B cell (primary cell): ENCODE measurements around the gene PIPOX. TPM values are rescaled to one million over a fixed set of nuclear protein-coding genes. Genes with fewer than 3 reads are reported as not detected.

Source experiments
- ATAC-seq: fragments of 200-7000 bp; cut with Tn5 transposase; one replicate; pipeline ENCODE4 v1.10.0; 2021; ENCODE audit warnings: low read depth, mild to moderate bottlenecking, moderate number of reproducible peaks, moderate library complexity
- CTCF ChIA-PET: fragments of 350-600 bp; sonication (Branson Sonifier 250); formaldehyde crosslinking; loops from one replicate; lab custom pipeline; 2021; ENCODE audit warnings: antibody characterized with exemption, inconsistent platforms; lab: Charles Lee
- POLR2A ChIA-PET: fragments of 350-600 bp; sonication (Branson Sonifier 250); formaldehyde crosslinking; loops from one replicate; lab custom pipeline; 2021; ENCODE audit warnings: antibody characterized with exemption; lab: Charles Lee
- DNase-seq: peaks from one replicate; pipeline ENCODE4 v3.0.0; 2013
- H2AFZ ChIP-seq: 2 replicates; pipeline ENCODE4 v1.6.1; 2012; ENCODE audit warnings: mild to moderate bottlenecking, low read depth, low read length; ENCODE audit not compliant: insufficient read depth, poor library complexity, severe bottlenecking
- H3K27ac ChIP-seq, 2 donors: 1 replicate in 1 of 2; 2 replicates in 1 of 2; pipeline ENCODE4 v1.5.1; 2012 to 2013; ENCODE audit warnings: low read length in 2 of 2, mild to moderate bottlenecking in 2 of 2, moderate library complexity in 1 of 2
- H3K27me3 ChIP-seq, 4 experiments: fragments of 200-600 bp in 1 of 4; sonication (generic) in 1 of 4; replicated peaks in 1 of 4; 1 replicate in 2 of 4; 2 replicates in 2 of 4; pipeline versions ENCODE4 v1.6.1 to v1.7.0; 2013 to 2016; ENCODE audit warnings: low read length in 3 of 4, mild to moderate bottlenecking in 2 of 4, mixed read lengths in 1 of 4, moderate library complexity in 1 of 4; ENCODE audit not compliant: insufficient read depth in 4 of 4, control insufficient read depth in 3 of 4; ENCODE audit errors: control extremely low read depth in 1 of 4
- H3K36me3 ChIP-seq, 2 experiments: replicated peaks in 1 of 2; 1 replicate in 1 of 2; 2 replicates in 1 of 2; pipeline versions ENCODE4 v1.6.1 to v1.7.1; 2013; ENCODE audit warnings: low read length in 1 of 2; ENCODE audit not compliant: insufficient read depth in 2 of 2, control insufficient read depth in 1 of 2; ENCODE audit errors: control extremely low read depth in 1 of 2, extremely low read depth in 1 of 2
- H3K4me1 ChIP-seq, 2 donors: fragments of 200-600 bp in 1 of 2; sonication (generic) in 1 of 2; 1 replicate in 1 of 2; 2 replicates in 1 of 2; pipeline versions ENCODE4 v1.5.1 to v1.6.1; 2013 to 2017; ENCODE audit warnings: low read length in 2 of 2; ENCODE audit not compliant: control insufficient read depth in 2 of 2, insufficient read depth in 2 of 2
- H3K4me2 ChIP-seq: replicated peaks from 2 replicates; pipeline ENCODE3; 2012; ENCODE audit warnings: mild to moderate bottlenecking, low read depth, low read length; ENCODE audit not compliant: poor library complexity, severe bottlenecking
- H3K4me3 ChIP-seq, 5 experiments: fragments of 200-600 bp in 1 of 5; sonication (generic) in 1 of 5; 1 replicate in 3 of 5; 2 replicates in 2 of 5; pipeline versions ENCODE4 v1.5.1 to v1.7.0; 2011 to 2016; ENCODE audit warnings: low read length in 4 of 5, mild to moderate bottlenecking in 4 of 5, low read depth in 2 of 5, control low read depth in 1 of 5, moderate library complexity in 1 of 5; ENCODE audit not compliant: insufficient read depth in 1 of 5; ENCODE audit errors: control extremely low read depth in 1 of 5, extremely low read depth in 1 of 5
- H3K79me2 ChIP-seq: fragments of 200-600 bp; sonication (generic); one replicate; pipeline ENCODE4 v1.6.0; 2016; ENCODE audit warnings: low read length; ENCODE audit not compliant: control insufficient read depth, insufficient read depth
- H3K9ac ChIP-seq: fragments of 200-600 bp; sonication (generic); 2 replicates; pipeline ENCODE4 v1.6.1; 2017; ENCODE audit warnings: mild to moderate bottlenecking, low read length, moderate library complexity
- H3K9me3 ChIP-seq, 3 donors: one replicate each; pipeline versions ENCODE4 v1.6.1 to v1.7.1; 2013; ENCODE audit warnings: low read length in 2 of 3; ENCODE audit not compliant: control insufficient read depth in 2 of 3, insufficient read depth in 1 of 3; ENCODE audit errors: control extremely low read depth in 1 of 3
- H4K20me1 ChIP-seq: 2 replicates; pipeline ENCODE4 v1.6.0; 2012; ENCODE audit warnings: mild to moderate bottlenecking, low read length; ENCODE audit not compliant: insufficient read depth, control insufficient read depth, poor library complexity, severe bottlenecking
- H3K27ac Mint-ChIP-seq: one replicate; pipeline ENCODE4 v1.8.0; 2021; ENCODE audit warnings: mixed read lengths
- H3K27me3 Mint-ChIP-seq: one replicate; pipeline ENCODE4 v1.8.0; 2021; ENCODE audit warnings: mixed read lengths
- H3K4me1 Mint-ChIP-seq: one replicate; pipeline ENCODE4 v1.8.0; 2021; ENCODE audit warnings: mixed read lengths
- H3K4me3 Mint-ChIP-seq: one replicate; pipeline ENCODE4 v1.8.0; 2021; ENCODE audit warnings: mixed read lengths
- H3K9me3 Mint-ChIP-seq: one replicate; pipeline ENCODE4 v1.8.0; 2022; ENCODE audit warnings: mixed read lengths; ENCODE audit not compliant: insufficient read depth
- CTCF ChIP-seq: fragments of 200-600 bp; IDR thresholded peaks from one replicate; pipeline ENCODE4 v1.8.0; 2022; ENCODE audit warnings: antibody characterized with exemption, mild to moderate bottlenecking
- EZH2 ChIP-seq: IDR thresholded peaks from 2 replicates; pipeline ENCODE4 v1.6.1; 2012; ENCODE audit warnings: borderline replicate concordance, low read depth, mild to moderate bottlenecking, moderate library complexity, low read length; ENCODE audit not compliant: insufficient read depth, poor library complexity, severe bottlenecking
- WGBS: methylation state at CpG from one replicate; pipeline ENCODE4 v1.1.5; 2013; ENCODE audit warnings: missing lambda C conversion rate; ENCODE audit not compliant: insufficient coverage; 5-methylcytosine and 5-hydroxymethylcytosine counted together
- intact Hi-C: fragments of 100-400 bp; cut with micrococcal nuclease; formaldehyde crosslinking; loops from one replicate; pipeline ENCODE4 v1.10.0; 2022
- polyA plus RNA-seq: library from polyadenylated mRNA; depleted of rRNA; stranded (reverse); fragments of >200 nt; gene quantifications from 2 replicates; pipeline ENCODE4 v1.2.3, GENCODE V29; 2012
- total RNA-seq, 2 donors: library from RNA; stranded (reverse); fragments of 120-200 nt in 1 of 2; gene quantifications; 1 replicate in 1 of 2; 2 replicates in 1 of 2; pipeline versions ENCODE4 v1.2.3 to v1.2.4, GENCODE V29; 2013 to 2022

The PIPOX gene
- total and polyA plus RNA-seq, 2 donors (not counting 1 experiment from before 2014, with no cell fraction given) = 0.95 to 15.0 TPM

DNA sequence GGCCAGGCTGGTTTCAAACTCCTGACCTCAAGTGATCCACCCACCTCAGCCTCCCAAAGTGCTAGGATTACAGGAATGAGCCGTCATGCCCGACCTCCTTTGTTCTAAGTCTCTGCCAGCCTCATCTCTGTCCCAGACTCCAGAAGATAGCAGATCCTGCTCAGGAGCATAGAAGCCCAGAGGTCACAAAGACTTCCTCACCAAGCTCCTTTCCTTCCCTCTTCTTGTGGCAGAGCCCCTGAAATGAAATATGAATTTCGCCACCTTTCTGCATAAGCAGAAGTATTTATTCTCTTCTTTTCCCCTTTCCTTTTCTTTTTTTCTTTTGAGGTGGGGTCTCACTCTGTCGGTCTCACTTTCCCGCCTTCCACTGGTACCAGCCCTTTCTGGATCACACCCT lies 11.5 kb upstream of the PIPOX start:
- intact Hi-C loops = loop anchor here (10.0 kb wide), 1 partner anchor 67 kb away; no protein-coding TSS in a partner anchor
- ChIA-PET POLR2A (no interaction called here), CTCF (no interaction called here)
- H3K27ac ChIP-seq = no peak overlapping the region
- Mint-ChIP-seq H3K27ac (no peak overlapping the region), H3K9me3 (peaks cover 5% of the 10 kb centered on the region), H3K4me3 (no peak overlapping the region), H3K4me1 (no peaks in the 10 kb centered on the region), H3K27me3 (peaks cover 70% of the 10 kb centered on the region)
- H3K4me2 ChIP-seq = no peak overlapping the region
- DNase-seq = no peak
- no peaks in the 10 kb centered on the region for H3K79me2 ChIP-seq
- peaks cover 0 to 15% (median 12%) of the 10 kb centered on the region in 3 donors for H3K9me3 ChIP-seq
- ATAC-seq = no peak
- no peaks in the 10 kb centered on the region for H3K36me3 ChIP-seq
- H2AFZ ChIP-seq = no peak overlapping the region
- peaks cover 0 to 46% (median 10%) of the 10 kb centered on the region in 4 experiments for H3K27me3 ChIP-seq
- no peak overlapping the region for H3K9ac ChIP-seq
- H4K20me1 ChIP-seq = no peaks in the 10 kb centered on the region
- no peak for TF ChIP-seq CTCF
- H3K4me1 ChIP-seq = no peaks in the 10 kb centered on the region
- WGBS = 37% methylated on average over 4 of the region's 5 CpGs
- H3K4me3 ChIP-seq = no peak overlapping the region

GRCh38 chr17:29032013-29032856 lies 10.7 kb upstream of the PIPOX start:
- peaks cover 0 to 15% (median 12%) of the 10 kb centered on the region in 3 donors for H3K9me3 ChIP-seq
- no peaks in the 10 kb centered on the region for H3K4me1 Mint-ChIP-seq
- intact Hi-C loops = loop anchor here (10.0 kb wide), 1 partner anchor 67 kb away; no protein-coding TSS in a partner anchor
- no peak for DNase-seq
- H3K27me3 ChIP-seq = peaks cover 0 to 45% (median 12%) of the 10 kb centered on the region in 4 experiments
- no peak overlapping the region for H3K4me3 ChIP-seq
- H3K4me3 Mint-ChIP-seq = no peak overlapping the region
- no peak overlapping the region for H3K9ac ChIP-seq
- H3K27ac Mint-ChIP-seq = no peak overlapping the region
- H3K4me2 ChIP-seq = no peak overlapping the region
- H3K27me3 Mint-ChIP-seq = peaks cover 64% of the 10 kb centered on the region
- no peak overlapping the region for H2AFZ ChIP-seq
- H3K79me2 ChIP-seq = no peaks in the 10 kb centered on the region
- H3K27ac ChIP-seq = no peak overlapping the region
- no peak for TF ChIP-seq EZH2
- no peak for TF ChIP-seq CTCF
- no peaks in the 10 kb centered on the region for H3K4me1 ChIP-seq
- peaks cover 5% of the 10 kb centered on the region for H3K9me3 Mint-ChIP-seq
- ChIA-PET CTCF (no interaction called here), POLR2A (no interaction called here)
- 48% methylated on average over 9 of the region's 11 CpGs for WGBS
- ATAC-seq = no peak
- H4K20me1 ChIP-seq = no peaks in the 10 kb centered on the region
- no peaks in the 10 kb centered on the region for H3K36me3 ChIP-seq
